ENCODE data around the gene ERN2.
A peak's percentile ranks its signal among the peaks of the same experiment; 100 is the strongest.
"Not testable (repeated sequence)": the region's sequence is repeated elsewhere in the genome, so short reads cannot be mapped to it uniquely, and the experiment has no call there.

ERN2 gene

GRCh38 chr16:23741675-23742303 is 28.8 kb upstream of the ERN2 start:
- TF ChIP-seq CTCF (IDR thresholded peaks at IDR 0.05; ENCODE audit: low read length) (no peak), EZH2phosphoT487 (IDR thresholded peaks at IDR 0.05; ENCODE audit: low read length) (no peak), EZH2 (optimal IDR thresholded peaks at IDR 0.05; ENCODE audit: low read depth, low read length) (no peak)
- no peak overlapping the region for H3K4me3 ChIP-seq (ENCODE audit: low read length)
- no peaks in the 10 kb centered on the region for H3K79me2 ChIP-seq (ENCODE audit: low read length)
- no peaks in the 10 kb centered on the region for H3K9me2 ChIP-seq (replicated peaks; ENCODE audit: insufficient read depth, low read length)
- no peak overlapping the region for H3K9ac ChIP-seq (ENCODE audit: low read length)
- H3K27me3 ChIP-seq (replicated peaks; ENCODE audit: insufficient read depth, low read length) = no peaks in the 10 kb centered on the region
- H3F3A ChIP-seq (ENCODE audit: insufficient read depth, low read length) = no peaks in the 10 kb centered on the region
- no peak overlapping the region for H2AFZ ChIP-seq (ENCODE audit: low read length)
- no peak for DNase-seq
- H4K20me1 ChIP-seq (ENCODE audit: insufficient read depth, low read length) = no peaks in the 10 kb centered on the region
- no peaks in the 10 kb centered on the region for H3K4me1 ChIP-seq (ENCODE audit: low read length)
- no peak overlapping the region for H3K27ac ChIP-seq (ENCODE audit: low read length)
- H3K36me3 ChIP-seq (replicated peaks; ENCODE audit: insufficient read depth, low read length) = no peaks in the 10 kb centered on the region
- H3K4me2 ChIP-seq (ENCODE audit: low read depth, low read length) = no peak overlapping the region
- no peaks in the 10 kb centered on the region for H3K9me3 ChIP-seq (replicated peaks; ENCODE audit: insufficient read depth, low read length)

GRCh38 chr16:23739516-23739915 is 26.5 kb upstream of the ERN2 start:
- Histone ChIP-seq H3F3A (ENCODE audit: insufficient read depth, low read length) (no peaks in the 10 kb centered on the region), H4K20me1 (ENCODE audit: insufficient read depth, low read length) (no peaks in the 10 kb centered on the region), H3K27me3 (replicated peaks; ENCODE audit: insufficient read depth, low read length) (no peaks in the 10 kb centered on the region), H3K9me3 (replicated peaks; ENCODE audit: insufficient read depth, low read length) (no peaks in the 10 kb centered on the region), H3K36me3 (replicated peaks; ENCODE audit: insufficient read depth, low read length) (no peaks in the 10 kb centered on the region), H3K9me2 (replicated peaks; ENCODE audit: insufficient read depth, low read length) (no peaks in the 10 kb centered on the region), H2AFZ (ENCODE audit: low read length) (no peak overlapping the region), H3K4me2 (ENCODE audit: low read depth, low read length) (no peak overlapping the region), H3K9ac (ENCODE audit: low read length) (no peak overlapping the region), H3K79me2 (ENCODE audit: low read length) (no peaks in the 10 kb centered on the region), H3K27ac (ENCODE audit: low read length) (no peak overlapping the region), H3K4me1 (ENCODE audit: low read length) (no peaks in the 10 kb centered on the region), H3K4me3 (ENCODE audit: low read length) (no peak overlapping the region)
- no peak for DNase-seq
- no peak for TF ChIP-seq EZH2phosphoT487 (IDR thresholded peaks at IDR 0.05; ENCODE audit: low read length)
- no peak for TF ChIP-seq EZH2 (optimal IDR thresholded peaks at IDR 0.05; ENCODE audit: low read depth, low read length)
- TF ChIP-seq CTCF (IDR thresholded peaks at IDR 0.05; ENCODE audit: low read length) = no peak

GRCh38 chr16:23737423-23738028 is 24.5 kb upstream of the ERN2 start:
- H2AFZ ChIP-seq (ENCODE audit: low read length); H3K9ac ChIP-seq (ENCODE audit: low read length); H3K79me2 ChIP-seq (ENCODE audit: low read length); H3K4me2 ChIP-seq (ENCODE audit: low read depth, low read length); H3F3A ChIP-seq (ENCODE audit: insufficient read depth, low read length); DNase-seq; H3K36me3 ChIP-seq (replicated peaks; ENCODE audit: insufficient read depth, low read length); H3K4me3 ChIP-seq (ENCODE audit: low read length); H3K9me3 ChIP-seq (replicated peaks; ENCODE audit: insufficient read depth, low read length); H3K27ac ChIP-seq (ENCODE audit: low read length); H3K4me1 ChIP-seq (ENCODE audit: low read length); H4K20me1 ChIP-seq (ENCODE audit: insufficient read depth, low read length); H3K27me3 ChIP-seq (replicated peaks; ENCODE audit: insufficient read depth, low read length); H3K9me2 ChIP-seq (replicated peaks; ENCODE audit: insufficient read depth, low read length): not testable (repeated sequence)

GRCh38 chr16:23734176-23734893 is 21.3 kb upstream of the ERN2 start:
- no peak overlapping the region for H3K27ac ChIP-seq (ENCODE audit: low read length)
- H3K36me3 ChIP-seq (replicated peaks; ENCODE audit: insufficient read depth, low read length) = no peaks in the 10 kb centered on the region
- H3K4me1 ChIP-seq (ENCODE audit: low read length) = no peaks in the 10 kb centered on the region
- no peaks in the 10 kb centered on the region for H3K27me3 ChIP-seq (replicated peaks; ENCODE audit: insufficient read depth, low read length)
- no peaks in the 10 kb centered on the region for H4K20me1 ChIP-seq (ENCODE audit: insufficient read depth, low read length)
- H3K9ac ChIP-seq (ENCODE audit: low read length) = no peak overlapping the region
- H3K9me2 ChIP-seq (replicated peaks; ENCODE audit: insufficient read depth, low read length) = no peaks in the 10 kb centered on the region
- no peaks in the 10 kb centered on the region for H3K9me3 ChIP-seq (replicated peaks; ENCODE audit: insufficient read depth, low read length)
- TF ChIP-seq EZH2 (optimal IDR thresholded peaks at IDR 0.05; ENCODE audit: low read depth, low read length) = no peak
- no peak for TF ChIP-seq EZH2phosphoT487 (IDR thresholded peaks at IDR 0.05; ENCODE audit: low read length)
- no peak for TF ChIP-seq CTCF (IDR thresholded peaks at IDR 0.05; ENCODE audit: low read length)
- H2AFZ ChIP-seq (ENCODE audit: low read length) = peak overlapping the region; percentile 81
- no peak for DNase-seq
- no peaks in the 10 kb centered on the region for H3F3A ChIP-seq (ENCODE audit: insufficient read depth, low read length)
- H3K79me2 ChIP-seq (ENCODE audit: low read length) = no peaks in the 10 kb centered on the region
- H3K4me3 ChIP-seq (ENCODE audit: low read length) = no peak overlapping the region
- no peak overlapping the region for H3K4me2 ChIP-seq (ENCODE audit: low read depth, low read length)

Measured in MM.1S (cell line).